ENCODE data around the gene SNAP29. TPM values are rescaled to one million over a fixed set of nuclear protein-coding genes. Genes with fewer than 3 reads are reported as not detected.

The SNAP29 gene
- total and polyA plus RNA-seq, 2 donors (not counting 3 experiments of a cell fraction or from before 2014, with no cell fraction given) = 16.4 to 26.7 TPM

DNA sequence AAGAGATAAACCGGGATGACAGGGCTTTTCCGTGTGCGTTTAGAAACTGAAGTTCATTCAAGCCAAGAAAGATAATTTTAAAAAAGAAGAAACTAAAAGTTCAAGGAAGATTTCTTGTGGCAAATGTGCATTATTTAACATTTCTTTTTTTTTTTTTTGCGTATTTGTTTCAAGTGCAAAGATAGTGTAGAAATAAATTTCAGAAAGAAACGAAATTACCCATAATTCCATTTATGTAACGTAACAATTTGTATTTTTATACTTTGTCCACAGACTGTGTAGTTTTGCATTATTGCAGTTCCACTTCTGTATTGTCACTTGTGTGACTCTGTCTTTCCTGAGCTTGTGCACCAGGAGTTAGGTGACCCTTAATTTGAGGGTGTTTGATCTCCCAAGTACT lies 24.0 kb downstream of the SNAP29 start:
- BruUV-seq (replicated peaks) = no TSS peak
- Histone ChIP-seq H3K79me2 (ENCODE audit: control insufficient read depth, insufficient read depth, low read length) (no peaks in the 10 kb centered on the region), H3K36me3 (ENCODE audit: control insufficient read depth in 2 of 2, extremely low read depth in 1 of 2, insufficient read depth in 2 of 2, low read length in 2 of 2) (peaks cover 3 to 18% of the 10 kb centered on the region in 2 experiments), H3K4me1 (ENCODE audit: control insufficient read depth, extremely low read depth, insufficient read depth, low read length) (peaks cover 3% of the 10 kb centered on the region), H3K4me3 (replicated peaks in 1 of 3; ENCODE audit: insufficient read depth in 1 of 3, low read depth in 1 of 3, low read length in 3 of 3) (no peak overlapping the region), H3K4me2 (ENCODE audit: insufficient read depth, low read length) (no peak overlapping the region), H4K20me1 (replicated peaks; ENCODE audit: control insufficient read depth, extremely low read depth, insufficient read depth, low read length) (no peaks in the 10 kb centered on the region), H3K27ac (ENCODE audit: insufficient read depth, low read depth, low read length) (no peak overlapping the region), H3K9ac (replicated peaks; ENCODE audit: extremely low read depth, insufficient read depth, low read length) (no peak overlapping the region), H2AFZ (ENCODE audit: low read depth, low read length) (no peak overlapping the region), H3K9me1 (replicated peaks; ENCODE audit: control insufficient read depth, extremely low read depth, insufficient read depth, low read length) (no peaks in the 10 kb centered on the region), H3K9me3 (replicated peaks; ENCODE audit: control insufficient read depth, insufficient read depth, low read length) (no peaks in the 10 kb centered on the region), H3K27me3 (ENCODE audit: control insufficient read depth in 2 of 2, insufficient read depth in 2 of 2, low read length in 2 of 2) (no peaks in the 10 kb centered on the region)
- TF ChIP-seq EZH2 (IDR thresholded peaks at IDR 0.05; ENCODE audit: borderline replicate concordance, low read depth, low read length, severe bottlenecking) (no peak), FOS (IDR thresholded peaks at IDR 0.05; ENCODE audit: borderline replicate concordance, insufficient read depth, low read length) (no peak), MYC (IDR thresholded peaks at IDR 0.05; ENCODE audit: low read depth, low read length) (no peak), POLR2AphosphoS5 (IDR thresholded peaks at IDR 0.05; ENCODE audit: insufficient read depth, low read depth, low read length) (no peak), GATA2 (IDR thresholded peaks at IDR 0.05; ENCODE audit: insufficient read depth, insufficient read length, low read depth, low read length) (no peak), POLR2A (IDR thresholded peaks at IDR 0.05; ENCODE audit: low read depth, low read length) (no peak), JUN (IDR thresholded peaks at IDR 0.05; ENCODE audit: borderline replicate concordance, insufficient read depth, insufficient read length, low read depth) (no peak)
- TF ChIP-seq, protein P1, sequence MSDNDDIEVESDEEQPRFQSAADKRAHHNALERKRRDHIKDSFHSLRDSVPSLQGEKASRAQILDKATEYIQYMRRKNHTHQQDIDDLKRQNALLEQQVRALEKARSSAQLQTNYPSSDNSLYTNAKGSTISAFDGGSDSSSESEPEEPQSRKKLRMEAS (IDR thresholded peaks at IDR 0.05; ENCODE audit: insufficient read depth, insufficient read length) = no peak
- TF ChIP-seq, protein P2, sequence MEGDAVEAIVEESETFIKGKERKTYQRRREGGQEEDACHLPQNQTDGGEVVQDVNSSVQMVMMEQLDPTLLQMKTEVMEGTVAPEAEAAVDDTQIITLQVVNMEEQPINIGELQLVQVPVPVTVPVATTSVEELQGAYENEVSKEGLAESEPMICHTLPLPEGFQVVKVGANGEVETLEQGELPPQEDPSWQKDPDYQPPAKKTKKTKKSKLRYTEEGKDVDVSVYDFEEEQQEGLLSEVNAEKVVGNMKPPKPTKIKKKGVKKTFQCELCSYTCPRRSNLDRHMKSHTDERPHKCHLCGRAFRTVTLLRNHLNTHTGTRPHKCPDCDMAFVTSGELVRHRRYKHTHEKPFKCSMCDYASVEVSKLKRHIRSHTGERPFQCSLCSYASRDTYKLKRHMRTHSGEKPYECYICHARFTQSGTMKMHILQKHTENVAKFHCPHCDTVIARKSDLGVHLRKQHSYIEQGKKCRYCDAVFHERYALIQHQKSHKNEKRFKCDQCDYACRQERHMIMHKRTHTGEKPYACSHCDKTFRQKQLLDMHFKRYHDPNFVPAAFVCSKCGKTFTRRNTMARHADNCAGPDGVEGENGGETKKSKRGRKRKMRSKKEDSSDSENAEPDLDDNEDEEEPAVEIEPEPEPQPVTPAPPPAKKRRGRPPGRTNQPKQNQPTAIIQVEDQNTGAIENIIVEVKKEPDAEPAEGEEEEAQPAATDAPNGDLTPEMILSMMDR (IDR thresholded peaks at IDR 0.05; ENCODE audit: extremely low read depth in 1 of 2, insufficient read depth in 1 of 2, low read depth in 1 of 2, low read length in 2 of 2) = no peak
- DNase-seq (ENCODE audit: low read depth, low spot score) (no peak), FAIRE-seq (no peak)
- ChIA-PET POLR2A (interaction anchor here (0.6 kb wide), 1 partner anchor 1820 kb away, joined by 4 read pairs; no protein-coding TSS in a partner anchor), CTCF (no interaction called here)
- dilution Hi-C loops (cut with MboI; ENCODE audit: extremely low pct_ligation_motif_present, low sequenced_read_pairs) (no loop called here), intact Hi-C loops (cut with micrococcal nuclease) (no loop called here)

All from endothelial cell of umbilical vein (primary cell).